ENCODE results near the gene KCTD10.
"Not testable (repeated sequence)": the region's sequence is repeated elsewhere in the genome, so short reads cannot be mapped to it uniquely, and the experiment has no call there.

The KCTD10 gene

DNA sequence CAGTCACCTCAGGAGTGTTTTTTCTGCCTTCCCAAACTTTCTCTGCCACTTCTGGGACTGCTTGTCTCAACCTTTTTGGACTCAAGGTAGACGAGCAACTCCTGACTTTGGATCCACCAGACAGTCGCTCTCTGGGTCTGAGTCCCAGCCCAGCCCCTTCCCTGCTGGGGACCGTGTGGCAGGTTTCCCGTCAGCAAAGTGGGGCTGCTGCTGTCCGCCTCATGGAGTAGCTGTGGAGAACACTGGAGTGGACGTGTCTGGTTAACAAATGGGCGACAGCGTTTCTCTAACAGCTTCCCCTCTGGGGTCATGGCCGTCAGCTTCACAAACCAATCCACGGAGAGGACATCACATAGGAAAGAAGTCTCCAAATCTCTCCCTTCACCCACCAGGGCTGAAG is 54.8 kb downstream of the KCTD10 start:
- DNase-seq (ENCODE audit: insufficient read length, low spot score) (no peak), FAIRE-seq (no peak)
- TF ChIP-seq, protein P1, sequence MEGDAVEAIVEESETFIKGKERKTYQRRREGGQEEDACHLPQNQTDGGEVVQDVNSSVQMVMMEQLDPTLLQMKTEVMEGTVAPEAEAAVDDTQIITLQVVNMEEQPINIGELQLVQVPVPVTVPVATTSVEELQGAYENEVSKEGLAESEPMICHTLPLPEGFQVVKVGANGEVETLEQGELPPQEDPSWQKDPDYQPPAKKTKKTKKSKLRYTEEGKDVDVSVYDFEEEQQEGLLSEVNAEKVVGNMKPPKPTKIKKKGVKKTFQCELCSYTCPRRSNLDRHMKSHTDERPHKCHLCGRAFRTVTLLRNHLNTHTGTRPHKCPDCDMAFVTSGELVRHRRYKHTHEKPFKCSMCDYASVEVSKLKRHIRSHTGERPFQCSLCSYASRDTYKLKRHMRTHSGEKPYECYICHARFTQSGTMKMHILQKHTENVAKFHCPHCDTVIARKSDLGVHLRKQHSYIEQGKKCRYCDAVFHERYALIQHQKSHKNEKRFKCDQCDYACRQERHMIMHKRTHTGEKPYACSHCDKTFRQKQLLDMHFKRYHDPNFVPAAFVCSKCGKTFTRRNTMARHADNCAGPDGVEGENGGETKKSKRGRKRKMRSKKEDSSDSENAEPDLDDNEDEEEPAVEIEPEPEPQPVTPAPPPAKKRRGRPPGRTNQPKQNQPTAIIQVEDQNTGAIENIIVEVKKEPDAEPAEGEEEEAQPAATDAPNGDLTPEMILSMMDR (IDR thresholded peaks at IDR 0.05; ENCODE audit: insufficient read depth, missing control alignments): no peak

DNA sequence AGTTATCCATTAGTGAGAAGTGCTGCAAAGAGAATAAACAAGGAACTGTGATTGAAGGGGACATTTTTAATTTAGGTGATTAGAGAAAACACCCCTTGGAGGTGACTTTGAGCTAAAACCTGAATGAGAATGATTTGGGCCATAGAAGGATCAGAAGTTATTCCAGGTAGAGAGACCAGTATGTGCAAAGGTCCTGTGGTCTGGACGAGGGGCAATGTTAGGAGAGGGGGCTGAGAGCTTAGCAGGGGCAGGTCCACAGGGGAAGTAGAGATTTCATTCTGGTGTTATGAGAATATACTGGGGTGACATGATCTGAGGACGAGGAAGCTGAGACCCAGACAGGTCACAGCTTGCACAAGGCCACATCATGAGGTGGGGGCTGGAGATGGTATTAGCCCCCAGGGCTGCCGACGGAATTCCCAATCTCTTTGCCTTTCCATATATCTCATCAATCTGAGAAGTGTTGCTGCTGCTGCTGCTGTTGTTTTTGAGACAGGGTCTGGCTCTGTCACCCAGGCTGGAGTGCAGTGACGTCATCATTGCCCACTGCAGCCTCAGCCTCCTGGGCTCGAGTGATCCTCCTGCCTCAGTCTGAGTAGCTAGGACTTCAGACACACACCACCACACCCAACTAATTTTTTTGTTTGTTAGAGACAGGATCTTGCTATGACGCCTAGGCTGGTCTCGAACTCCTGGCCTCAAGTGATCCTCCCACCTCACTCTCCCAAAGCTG is 55.6 kb downstream of the KCTD10 start:
- no peak for DNase-seq (ENCODE audit: insufficient read length, low spot score)
- TF ChIP-seq, protein P1 (IDR thresholded peaks at IDR 0.05; ENCODE audit: insufficient read depth, missing control alignments): no peak
- FAIRE-seq: no peak

- TF ChIP-seq, protein P1 (IDR thresholded peaks at IDR 0.05; ENCODE audit: insufficient read depth, missing control alignments): no peak
- FAIRE-seq: no peak
- no peak for DNase-seq (ENCODE audit: insufficient read length, low spot score)
Measured at GRCh38 chr12:109418848-109419480, 58.1 kb downstream of the KCTD10 start.

- not testable (repeated sequence) for DNase-seq (ENCODE audit: insufficient read length, low spot score); FAIRE-seq
Measured at GRCh38 chr12:109406147-109406546, 71.0 kb downstream of the KCTD10 start.

DNA sequence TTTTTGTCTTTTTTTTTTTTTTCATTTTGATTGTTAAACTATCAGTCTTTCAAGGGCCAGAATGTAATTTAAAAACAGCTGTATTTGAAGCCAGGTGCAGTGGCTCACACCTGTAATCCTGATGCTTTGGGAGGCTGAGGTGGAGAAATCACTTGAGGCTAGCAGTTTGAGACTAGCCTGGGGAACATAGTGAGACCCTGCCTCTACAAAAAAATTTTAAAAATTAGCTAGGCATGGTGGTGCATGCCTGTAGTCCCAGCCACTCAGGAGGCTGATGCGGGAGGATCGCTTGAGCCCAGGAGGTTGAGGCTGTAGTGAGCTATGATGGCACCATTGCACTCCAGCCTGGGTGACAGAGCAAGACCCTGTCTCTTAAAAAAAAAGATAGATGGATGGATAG is 72.3 kb downstream of the KCTD10 start:
- FAIRE-seq; DNase-seq (ENCODE audit: insufficient read length, low spot score): not testable (repeated sequence)

Data from D721Med (cell line).